Naive thymus-derived CD4-positive, alpha-beta T cell (primary cell): Measurements from ENCODE around the gene TNFRSF9. TPM values are rescaled to one million over a fixed set of nuclear protein-coding genes. Genes with fewer than 3 reads are reported as not detected.
"Not testable (repeated sequence)": the region's sequence is repeated elsewhere in the genome, so short reads cannot be mapped to it uniquely, and the experiment has no call there.

Experiments
- ATAC-seq: fragments of 150-1000 bp; cut with Tn5 transposase; 2 replicates; pipeline ENCODE4 v1.10.0; 2021; ENCODE audit warnings: mild to moderate bottlenecking, moderate library complexity
- CTCF ChIA-PET: fragments of 350-600 bp; sonication (Branson Sonifier 250); formaldehyde crosslinking; loops from one replicate; lab custom pipeline; 2021; ENCODE audit warnings: antibody characterized with exemption; lab: Charles Lee
- POLR2A ChIA-PET: fragments of 350-600 bp; sonication (Branson Sonifier 250); formaldehyde crosslinking; loops from one replicate; lab custom pipeline; 2021; ENCODE audit warnings: antibody characterized with exemption, inconsistent platforms; lab: Charles Lee
- DNase-seq, 9 donors: peaks; one replicate each; pipeline versions ENCODE4 v3.0.0 to v3.0.0-alpha.2; 2020 to 2022; ENCODE audit warnings: mixed read lengths in 1 of 9
- H3K27ac ChIP-seq: one replicate; pipeline ENCODE4 v1.7.0; 2013; ENCODE audit warnings: mild to moderate bottlenecking, low read depth, low read length, moderate library complexity
- H3K27me3 ChIP-seq, 2 donors: one replicate each; pipeline ENCODE4 v1.7.0; 2013; ENCODE audit warnings: low read length in 2 of 2, mild to moderate bottlenecking in 2 of 2, moderate library complexity in 2 of 2; ENCODE audit not compliant: control insufficient read depth in 2 of 2, insufficient read depth in 2 of 2
- H3K36me3 ChIP-seq, 3 experiments: 1 replicate in 2 of 3; 2 replicates in 1 of 3; pipeline ENCODE4 v1.7.0; 2013; ENCODE audit warnings: low read length in 3 of 3, mild to moderate bottlenecking in 3 of 3, moderate library complexity in 1 of 3; ENCODE audit not compliant: insufficient read depth in 3 of 3, control insufficient read depth in 2 of 3
- H3K4me1 ChIP-seq, 2 donors: one replicate each; pipeline ENCODE4 v1.7.0; 2013; ENCODE audit warnings: low read length in 2 of 2, mild to moderate bottlenecking in 2 of 2, moderate library complexity in 1 of 2; ENCODE audit not compliant: control insufficient read depth in 2 of 2, insufficient read depth in 2 of 2
- H3K4me3 ChIP-seq: 2 replicates; pipeline ENCODE4 v1.7.0; 2013; ENCODE audit warnings: mild to moderate bottlenecking, low read length
- H3K9me3 ChIP-seq, 3 experiments: 1 replicate in 2 of 3; 2 replicates in 1 of 3; pipeline ENCODE4 v1.7.0; 2013; ENCODE audit warnings: low read length in 3 of 3; ENCODE audit not compliant: control insufficient read depth in 2 of 3
- H3K27ac Mint-ChIP-seq, 9 donors: one replicate each; pipeline ENCODE4 v1.8.0; 2020 to 2022; ENCODE audit warnings: mixed read lengths in 9 of 9, mild to moderate bottlenecking in 8 of 9, moderate library complexity in 5 of 9, inconsistent platforms in 2 of 9
- H3K27me3 Mint-ChIP-seq, 5 donors: one replicate each; pipeline ENCODE4 v1.8.0; 2021 to 2022; ENCODE audit warnings: mixed read lengths in 5 of 5, mild to moderate bottlenecking in 1 of 5
- H3K36me3 Mint-ChIP-seq, 5 donors: one replicate each; pipeline ENCODE4 v1.8.0; 2020 to 2022; ENCODE audit warnings: mixed read lengths in 5 of 5, mild to moderate bottlenecking in 3 of 5, inconsistent platforms in 1 of 5
- H3K4me1 Mint-ChIP-seq, 7 donors: one replicate each; pipeline ENCODE4 v1.8.0; 2020 to 2022; ENCODE audit warnings: mixed read lengths in 7 of 7, mild to moderate bottlenecking in 3 of 7, inconsistent platforms in 1 of 7
- H3K4me3 Mint-ChIP-seq, 10 donors: one replicate each; pipeline ENCODE4 v1.8.0; 2020 to 2022; ENCODE audit warnings: mild to moderate bottlenecking in 10 of 10, mixed read lengths in 10 of 10, moderate library complexity in 6 of 10, inconsistent platforms in 2 of 10
- H3K9me3 Mint-ChIP-seq, 11 donors: one replicate each; pipeline ENCODE4 v1.8.0; 2020 to 2022; ENCODE audit warnings: mixed read lengths in 11 of 11, mild to moderate bottlenecking in 4 of 11, inconsistent platforms in 1 of 11, moderate library complexity in 1 of 11
- intact Hi-C, 2 donors: fragments of 100-400 bp; cut with micrococcal nuclease; formaldehyde crosslinking; loops; one replicate each; pipeline ENCODE4 v1.15.1; 2023
- polyA plus RNA-seq, 2 donors: library from polyadenylated mRNA; unstranded; fragments of 300-500 nt; fragmentation: Illumina TruSeq; gene quantifications; one replicate each; pipeline ENCODE4 v1.2.3, GENCODE V29; 2021
- total RNA-seq, 6 experiments: library from RNA in 5 of 6; stranded (reverse) in 5 of 6; gene quantifications; 1 replicate in 5 of 6; 2 replicates in 1 of 6; pipeline ENCODE4 v1.2.3 and lab custom pipeline; 2021 to 2026

Gene TNFRSF9
- total and polyA plus RNA-seq, 7 experiments from 2014 or later = 0.10 to 6.6 (median 0.25) TPM; not detected in 1

- Histone ChIP-seq H3K9me3 (no peaks in the 10 kb centered on the region), H3K27ac (no peak overlapping the region), H3K4me3 (no peak overlapping the region), H3K36me3 (no peaks in the 10 kb centered on the region), H3K4me1 (peaks cover 0 to 17% of the 10 kb centered on the region in 2 donors), H3K27me3 (no peaks in the 10 kb centered on the region)
- no peak for ATAC-seq
- no peak for DNase-seq
- ChIA-PET CTCF (no interaction called here), POLR2A (no interaction called here)
- intact Hi-C loops = no loop called here
- H3K4me1 Mint-ChIP-seq = peaks cover 0 to 19% (median 5%) of the 10 kb centered on the region in 7 donors
- no peak overlapping the region for H3K4me3 Mint-ChIP-seq
- peaks cover 0 to 2% (median 0%) of the 10 kb centered on the region in 11 donors for H3K9me3 Mint-ChIP-seq
- no peak overlapping the region for H3K27ac Mint-ChIP-seq
- H3K27me3 Mint-ChIP-seq = no peaks in the 10 kb centered on the region
- no peaks in the 10 kb centered on the region for H3K36me3 Mint-ChIP-seq
These were observed 20.8 kb downstream of the TNFRSF9 start for GRCh38 chr1:7919880-7920279.

GRCh38 chr1:7917971-7918370 lies 22.7 kb downstream of the TNFRSF9 start:
- H3K4me3 Mint-ChIP-seq, H3K9me3 ChIP-seq, H3K27me3 Mint-ChIP-seq, H3K36me3 Mint-ChIP-seq, H3K27ac Mint-ChIP-seq, ATAC-seq, intact Hi-C loops, DNase-seq, CTCF ChIA-PET, H3K4me3 ChIP-seq, H3K36me3 ChIP-seq, H3K27me3 ChIP-seq, H3K9me3 Mint-ChIP-seq, H3K27ac ChIP-seq, POLR2A ChIA-PET: not testable (repeated sequence)
- peaks cover 0 to 28% (median 9%) of the 10 kb centered on the region in 7 donors for H3K4me1 Mint-ChIP-seq
- H3K4me1 ChIP-seq = peaks cover 0 to 17% of the 10 kb centered on the region in 2 donors

- DNase-seq (no peak), ATAC-seq (no peak)
- Mint-ChIP-seq H3K36me3 (no peaks in the 10 kb centered on the region), H3K27me3 (no peaks in the 10 kb centered on the region), H3K4me1 (peaks cover 0 to 33% (median 10%) of the 10 kb centered on the region in 7 donors), H3K27ac (peak overlapping the region in 1 of 9 donors; percentile 32), H3K9me3 (peaks cover 0 to 2% (median 0%) of the 10 kb centered on the region in 11 donors), H3K4me3 (no peak overlapping the region)
- no peaks in the 10 kb centered on the region for H3K36me3 ChIP-seq
- H3K9me3 ChIP-seq = no peaks in the 10 kb centered on the region
- CTCF ChIA-PET = interaction anchor here (1.0 kb wide), 1 partner anchor 13 kb away, joined by 3 read pairs; no protein-coding TSS in a partner anchor
- no peak overlapping the region for H3K4me3 ChIP-seq
- peaks cover 0 to 17% of the 10 kb centered on the region in 2 donors for H3K4me1 ChIP-seq
- H3K27me3 ChIP-seq = no peaks in the 10 kb centered on the region
- POLR2A ChIA-PET = no interaction called here
- intact Hi-C loops = no loop called here
- H3K27ac ChIP-seq = no peak overlapping the region
These were observed 24.2 kb downstream of the TNFRSF9 start for GRCh38 chr1:7916501-7916830.

- Mint-ChIP-seq H3K27ac (peak overlapping the region in 2 of 9 donors; percentile 31 to 32), H3K4me3 (no peak overlapping the region), H3K27me3 (no peaks in the 10 kb centered on the region), H3K4me1 (peaks cover 0 to 33% (median 10%) of the 10 kb centered on the region in 7 donors), H3K9me3 (peaks cover 0 to 2% (median 0%) of the 10 kb centered on the region in 11 donors), H3K36me3 (no peaks in the 10 kb centered on the region)
- ChIA-PET CTCF (interaction anchor here (1.0 kb wide), 1 partner anchor 13 kb away, joined by 3 read pairs; no protein-coding TSS in a partner anchor), POLR2A (no interaction called here)
- no peaks in the 10 kb centered on the region for H3K27me3 ChIP-seq
- ATAC-seq = no peak
- intact Hi-C loops = no loop called here
- H3K4me3 ChIP-seq = no peak overlapping the region
- no peak for DNase-seq
- no peaks in the 10 kb centered on the region for H3K36me3 ChIP-seq
- H3K9me3 ChIP-seq = no peaks in the 10 kb centered on the region
- H3K27ac ChIP-seq = no peak overlapping the region
- H3K4me1 ChIP-seq = peaks cover 0 to 17% of the 10 kb centered on the region in 2 donors
These were observed 24.7 kb downstream of the TNFRSF9 start for GRCh38 chr1:7915826-7916500.

- Histone ChIP-seq H3K27ac (no peak overlapping the region), H3K27me3 (no peaks in the 10 kb centered on the region), H3K4me3 (no peak overlapping the region), H3K36me3 (no peaks in the 10 kb centered on the region), H3K4me1 (peaks cover 0 to 12% of the 10 kb centered on the region in 2 donors), H3K9me3 (no peaks in the 10 kb centered on the region)
- Mint-ChIP-seq H3K27ac (peak overlapping the region in 2 of 9 donors; percentile 59 to 97), H3K9me3 (peaks cover 0 to 2% (median 0%) of the 10 kb centered on the region in 11 donors), H3K36me3 (no peaks in the 10 kb centered on the region), H3K27me3 (no peaks in the 10 kb centered on the region), H3K4me1 (peaks cover 0 to 25% (median 10%) of the 10 kb centered on the region in 7 donors), H3K4me3 (peak overlapping the region in 6 of 10 donors; percentile 10 to 50 (median 45))
- no peak for DNase-seq
- intact Hi-C loops = no loop called here
- ChIA-PET POLR2A (interaction anchor here (0.6 to 0.7 kb wide), 2 partner anchors 50 to 807 kb away, joined by 3 to 4 read pairs; no protein-coding TSS in a partner anchor), CTCF (no interaction called here)
- ATAC-seq = no peak
These were observed 27.7 kb downstream of the TNFRSF9 start for GRCh38 chr1:7912743-7913557.

GRCh38 chr1:7912145-7912544 lies 28.5 kb downstream of the TNFRSF9 start:
- H3K4me1 Mint-ChIP-seq = peaks cover 0 to 25% (median 10%) of the 10 kb centered on the region in 7 donors
- no peak for ATAC-seq

More at GRCh38 chr1:7912145-7912544, 28.5 kb downstream of the TNFRSF9 start:
- H3K36me3 ChIP-seq = no peaks in the 10 kb centered on the region
- H3K9me3 ChIP-seq = no peaks in the 10 kb centered on the region
- CTCF ChIA-PET = no interaction called here
- H3K27me3 ChIP-seq = no peaks in the 10 kb centered on the region
- H3K4me1 ChIP-seq = peaks cover 0 to 12% of the 10 kb centered on the region in 2 donors
- Mint-ChIP-seq H3K27ac (peak overlapping the region in 1 of 9 donors; percentile 97), H3K27me3 (no peaks in the 10 kb centered on the region), H3K9me3 (peaks cover 0 to 2% (median 0%) of the 10 kb centered on the region in 11 donors), H3K36me3 (no peaks in the 10 kb centered on the region), H3K4me3 (no peak overlapping the region)
- POLR2A ChIA-PET = interaction anchor here (0.6 kb wide), 1 partner anchor 51 kb away, joined by 4 read pairs; no protein-coding TSS in a partner anchor
- intact Hi-C loops = no loop called here
- no peak for DNase-seq
- no peak overlapping the region for H3K4me3 ChIP-seq
- H3K27ac ChIP-seq = no peak overlapping the region
